Gastrocnemius medialis (tissue), 4 donors: ENCODE data around the gene PLPP3. TPM values are rescaled to one million over a fixed set of nuclear protein-coding genes. Genes with fewer than 3 reads are reported as not detected.

Experiments
- ATAC-seq, 2 donors: fragments of 150-250 bp; one replicate each; pipeline ENCODE4 v1.9.1; 2016
- DNase-seq, 2 donors: peaks; one replicate each; pipeline ENCODE4 v3.0.0-alpha.2; 2019
- H3K27ac ChIP-seq, 4 donors: fragments of 200-600 bp; sonication (generic); 1 replicate in 1 of 4; 2 replicates in 3 of 4; pipeline ENCODE4 v1.5.1; 2016 to 2018; ENCODE audit warnings: mild to moderate bottlenecking in 2 of 4, moderate library complexity in 1 of 4
- H3K27me3 ChIP-seq, 3 donors: fragments of 200-600 bp; sonication (generic) in 2 of 3; 1 replicate in 1 of 3; 2 replicates in 2 of 3; pipeline versions ENCODE4 v1.5.1 to v1.6.0; 2016 to 2019; ENCODE audit warnings: mild to moderate bottlenecking in 1 of 3, moderate library complexity in 1 of 3
- H3K36me3 ChIP-seq, 2 donors: fragments of 200-600 bp; sonication (generic) in 1 of 2; one replicate each; pipeline ENCODE4 v1.5.1; 2017 to 2018
- H3K4me1 ChIP-seq, 2 donors: fragments of 200-600 bp; sonication (generic) in 1 of 2; one replicate each; pipeline ENCODE4 v1.5.1; 2016 to 2017; ENCODE audit warnings: mild to moderate bottlenecking in 2 of 2
- H3K4me3 ChIP-seq, 4 donors: fragments of 200-600 bp; sonication (generic) in 3 of 4; 1 replicate in 1 of 4; 2 replicates in 3 of 4; pipeline ENCODE4 v1.5.1; 2016 to 2019; ENCODE audit warnings: mild to moderate bottlenecking in 2 of 4
- H3K9me3 ChIP-seq, 3 donors: fragments of 200-600 bp; sonication (generic) in 2 of 3; 1 replicate in 1 of 3; 2 replicates in 2 of 3; pipeline ENCODE4 v1.5.1; 2016 to 2019
- POLR2A ChIP-seq, 2 donors: fragments of 450-650 bp; IDR thresholded peaks; one replicate each; pipeline ENCODE4 v1.6.1; 2017; ENCODE audit warnings: antibody characterized with exemption in 2 of 2, mild to moderate bottlenecking in 2 of 2, moderate library complexity in 2 of 2
- in situ Hi-C, 4 donors: fragments of 200-750 bp; cut with MboI; loops; one replicate each; pipeline versions ENCODE4 v1.15.0 to v1.8.0; 2017; ENCODE audit warnings: low sequenced_read_pairs in 4 of 4
- intact Hi-C: fragments of 100-400 bp; cut with DNase I; formaldehyde crosslinking; loops from one replicate; pipeline ENCODE4 v1.15.1; 2023; ENCODE audit warnings: low total_unique reads
- total RNA-seq, 4 donors: library from RNA; depleted of rRNA; stranded (reverse); fragments of >200 nt; gene quantifications; one replicate each; pipeline versions ENCODE4 v1.1.0 to v1.2.3, GENCODE V29; 2016
- TF ChIP-seq, protein P1 (sequence below), 5 experiments: fragments of 450-650 bp in 3 of 5; fragments of 200-600 bp in 2 of 5; sonication (generic) in 2 of 5; IDR thresholded peaks in 4 of 5; conservative IDR thresholded peaks in 1 of 5; 1 replicate in 4 of 5; 2 replicates in 1 of 5; pipeline ENCODE4 v1.5.1; 2016 to 2019; ENCODE audit warnings: antibody characterized with exemption in 5 of 5, mild to moderate bottlenecking in 3 of 5, moderate library complexity in 3 of 5

PLPP3 gene
- total RNA-seq, 4 donors from 2014 or later: 53.2 to 71.5 (median 55.5) TPM

GRCh38 chr1:56502700-56503245 lies 76.6 kb downstream of the PLPP3 start:
- ATAC-seq (peak in 1 of 2 donors; percentile 84), DNase-seq (no peak)
- no peaks in the 10 kb centered on the region for H3K27me3 ChIP-seq
- H3K36me3 ChIP-seq: peaks cover 0 to 7% of the 10 kb centered on the region in 2 donors
- TF ChIP-seq, protein P1, sequence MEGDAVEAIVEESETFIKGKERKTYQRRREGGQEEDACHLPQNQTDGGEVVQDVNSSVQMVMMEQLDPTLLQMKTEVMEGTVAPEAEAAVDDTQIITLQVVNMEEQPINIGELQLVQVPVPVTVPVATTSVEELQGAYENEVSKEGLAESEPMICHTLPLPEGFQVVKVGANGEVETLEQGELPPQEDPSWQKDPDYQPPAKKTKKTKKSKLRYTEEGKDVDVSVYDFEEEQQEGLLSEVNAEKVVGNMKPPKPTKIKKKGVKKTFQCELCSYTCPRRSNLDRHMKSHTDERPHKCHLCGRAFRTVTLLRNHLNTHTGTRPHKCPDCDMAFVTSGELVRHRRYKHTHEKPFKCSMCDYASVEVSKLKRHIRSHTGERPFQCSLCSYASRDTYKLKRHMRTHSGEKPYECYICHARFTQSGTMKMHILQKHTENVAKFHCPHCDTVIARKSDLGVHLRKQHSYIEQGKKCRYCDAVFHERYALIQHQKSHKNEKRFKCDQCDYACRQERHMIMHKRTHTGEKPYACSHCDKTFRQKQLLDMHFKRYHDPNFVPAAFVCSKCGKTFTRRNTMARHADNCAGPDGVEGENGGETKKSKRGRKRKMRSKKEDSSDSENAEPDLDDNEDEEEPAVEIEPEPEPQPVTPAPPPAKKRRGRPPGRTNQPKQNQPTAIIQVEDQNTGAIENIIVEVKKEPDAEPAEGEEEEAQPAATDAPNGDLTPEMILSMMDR (IDR thresholded peaks at IDR 0.05 in 4 of 5, conservative IDR thresholded peaks at IDR 0.05 in 1 of 5): no peak
- TF ChIP-seq POLR2A (IDR thresholded peaks at IDR 0.05): no peak
- H3K27ac ChIP-seq: peak overlapping the region in 2 of 4 donors; percentile 6 to 9
- peaks cover 38 to 50% of the 10 kb centered on the region in 2 donors for H3K4me1 ChIP-seq
- intact Hi-C loops (no loop called here), in situ Hi-C loops (no loop called here)
- H3K9me3 ChIP-seq: no peaks in the 10 kb centered on the region
- no peak overlapping the region for H3K4me3 ChIP-seq

- in situ Hi-C loops (no loop called here), intact Hi-C loops (no loop called here)
- Histone ChIP-seq H3K4me3 (no peak overlapping the region), H3K27me3 (no peaks in the 10 kb centered on the region), H3K4me1 (peaks cover 29 to 48% of the 10 kb centered on the region in 2 donors), H3K27ac (no peak overlapping the region), H3K9me3 (no peaks in the 10 kb centered on the region), H3K36me3 (peaks cover 0 to 3% of the 10 kb centered on the region in 2 donors)
- no peak for TF ChIP-seq POLR2A (IDR thresholded peaks at IDR 0.05)
- TF ChIP-seq, protein P1 (IDR thresholded peaks at IDR 0.05 in 4 of 5, conservative IDR thresholded peaks at IDR 0.05 in 1 of 5): no peak
- ATAC-seq (no peak), DNase-seq (no peak)
These were observed 77.5 kb downstream of the PLPP3 start for GRCh38 chr1:56501888-56502287.

DNA sequence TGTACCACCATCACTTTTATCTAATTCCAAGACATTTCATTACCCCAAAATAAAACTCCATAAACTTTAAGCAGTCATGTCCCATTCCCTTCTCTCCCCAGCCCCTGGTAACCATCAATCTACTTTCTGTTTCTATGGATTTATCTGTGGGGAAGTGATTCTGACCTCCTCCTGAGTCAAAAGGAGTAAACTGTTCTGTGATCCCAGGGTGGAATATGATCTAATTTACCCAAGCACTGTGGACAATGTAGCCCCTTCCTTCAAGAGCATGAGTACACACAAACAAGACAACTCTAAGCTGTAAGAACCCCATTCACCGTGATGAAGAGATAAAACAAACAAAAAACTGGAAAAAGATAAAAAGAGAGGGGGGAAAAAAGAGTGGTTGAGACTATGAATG lies 77.9 kb downstream of the PLPP3 start:
- Histone ChIP-seq H3K27ac (no peak overlapping the region), H3K36me3 (peaks cover 0 to under 1% of the 10 kb centered on the region in 2 donors), H3K4me3 (no peak overlapping the region), H3K9me3 (no peaks in the 10 kb centered on the region), H3K4me1 (peaks cover 25 to 44% of the 10 kb centered on the region in 2 donors), H3K27me3 (no peaks in the 10 kb centered on the region)
- ATAC-seq (no peak), DNase-seq (no peak)
- intact Hi-C loops (no loop called here), in situ Hi-C loops (no loop called here)
- TF ChIP-seq, protein P1 (IDR thresholded peaks at IDR 0.05 in 4 of 5, conservative IDR thresholded peaks at IDR 0.05 in 1 of 5): no peak
- TF ChIP-seq POLR2A (IDR thresholded peaks at IDR 0.05): no peak

DNA sequence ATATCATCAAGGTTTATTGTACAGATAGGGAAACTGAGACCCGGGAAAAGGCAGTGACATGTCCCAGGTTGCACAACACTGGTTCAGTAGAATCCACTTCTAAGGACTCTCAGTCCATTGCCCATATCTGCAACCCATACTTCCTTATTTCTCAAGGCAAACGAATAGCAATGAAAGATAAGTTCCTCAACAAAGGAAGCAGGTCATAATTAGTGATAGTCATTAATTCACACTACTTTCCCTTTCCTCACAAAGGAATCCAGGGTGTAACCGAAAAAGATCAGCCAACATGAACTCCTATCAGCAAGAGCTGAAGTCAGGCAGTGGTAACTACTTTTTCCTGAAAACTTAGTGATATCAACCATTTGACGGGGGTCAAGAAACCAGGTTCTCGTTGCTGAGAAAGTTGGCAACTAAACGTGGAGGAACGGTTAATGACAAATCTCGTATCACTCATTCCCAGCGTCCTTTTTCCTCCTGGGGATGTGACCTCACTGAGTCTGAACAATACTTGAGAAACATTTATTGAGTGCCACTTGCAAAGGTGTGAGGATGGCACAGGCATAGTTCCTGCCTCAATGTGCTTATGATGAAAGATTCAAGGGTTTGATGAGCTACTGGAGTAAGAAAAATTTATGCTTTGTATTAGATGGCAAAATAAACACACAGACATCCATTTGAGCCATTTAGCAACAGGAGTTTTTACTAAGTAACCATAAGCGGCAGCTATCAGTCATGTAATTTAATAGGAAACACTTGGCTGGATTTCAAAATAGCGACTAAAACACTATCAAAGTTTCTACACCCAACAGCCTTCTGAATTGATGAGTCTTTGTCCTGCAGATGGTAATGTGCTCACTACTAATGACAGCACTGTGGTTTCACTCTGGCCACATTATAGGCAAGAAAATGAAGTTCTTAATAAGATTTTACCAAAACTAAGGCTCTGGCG lies 82.3 kb downstream of the PLPP3 start:
- ATAC-seq: no peak
- H3K27ac ChIP-seq: no peak overlapping the region
- H3K4me3 ChIP-seq: no peak overlapping the region
- no peak for DNase-seq
- peaks cover 10 to 28% of the 10 kb centered on the region in 2 donors for H3K4me1 ChIP-seq
- peaks cover 0 to 30% of the 10 kb centered on the region in 2 donors for H3K36me3 ChIP-seq
- no peaks in the 10 kb centered on the region for H3K27me3 ChIP-seq
- TF ChIP-seq POLR2A (IDR thresholded peaks at IDR 0.05): no peak
- TF ChIP-seq, protein P1 (IDR thresholded peaks at IDR 0.05 in 4 of 5, conservative IDR thresholded peaks at IDR 0.05 in 1 of 5): no peak
- intact Hi-C loops: no loop called here
- in situ Hi-C loops: no loop called here
- no peaks in the 10 kb centered on the region for H3K9me3 ChIP-seq
